Lower leg skin (tissue), 4 donors: ENCODE results near the gene E2F7. TPM values are rescaled to one million over a fixed set of nuclear protein-coding genes. Genes with fewer than 3 reads are reported as not detected.
"Not testable (repeated sequence)": the region's sequence is repeated elsewhere in the genome, so short reads cannot be mapped to it uniquely, and the experiment has no call there.

Source experiments
- DNase-seq, 2 donors: peaks; one replicate each; pipeline ENCODE4 v3.0.0-alpha.2; 2019; ENCODE audit warnings: low spot score in 2 of 2
- H3K4me3 ChIP-seq: fragments of 200-600 bp; sonication (generic); 2 replicates; pipeline ENCODE4 v1.5.1; 2017; ENCODE audit warnings: mild to moderate bottlenecking, low read depth; ENCODE audit not compliant: poor library complexity, severe bottlenecking
- POLR2A ChIP-seq, 2 donors: fragments of 450-650 bp; IDR thresholded peaks; one replicate each; pipeline ENCODE4 v1.6.1; 2016 to 2017; ENCODE audit warnings: antibody characterized with exemption in 2 of 2, mild to moderate bottlenecking in 1 of 2, moderate library complexity in 1 of 2
- WGBS, 2 donors: methylation state at CpG; one replicate each; pipeline ENCODE4 v1.1.5; 2018; 5-methylcytosine and 5-hydroxymethylcytosine counted together
- intact Hi-C: fragments of 100-400 bp; cut with DNase I; formaldehyde crosslinking; loops from one replicate; pipeline ENCODE4 v1.15.0; 2023; ENCODE audit warnings: low total_unique reads
- total RNA-seq, 4 donors: library from RNA; depleted of rRNA; stranded (reverse); fragments of >200 nt; gene quantifications; one replicate each; pipeline ENCODE4 v1.1.0, GENCODE V29; 2016
- TF ChIP-seq, protein P1 (sequence below), 3 donors: fragments of 450-650 bp; IDR thresholded peaks; one replicate each; pipeline ENCODE4 v1.5.1; 2016; ENCODE audit warnings: antibody characterized with exemption in 3 of 3, mild to moderate bottlenecking in 3 of 3, moderate library complexity in 2 of 3

The E2F7 gene
- total RNA-seq, 4 donors from 2014 or later = 0.71 to 2.0 (median 1.5) TPM

DNA sequence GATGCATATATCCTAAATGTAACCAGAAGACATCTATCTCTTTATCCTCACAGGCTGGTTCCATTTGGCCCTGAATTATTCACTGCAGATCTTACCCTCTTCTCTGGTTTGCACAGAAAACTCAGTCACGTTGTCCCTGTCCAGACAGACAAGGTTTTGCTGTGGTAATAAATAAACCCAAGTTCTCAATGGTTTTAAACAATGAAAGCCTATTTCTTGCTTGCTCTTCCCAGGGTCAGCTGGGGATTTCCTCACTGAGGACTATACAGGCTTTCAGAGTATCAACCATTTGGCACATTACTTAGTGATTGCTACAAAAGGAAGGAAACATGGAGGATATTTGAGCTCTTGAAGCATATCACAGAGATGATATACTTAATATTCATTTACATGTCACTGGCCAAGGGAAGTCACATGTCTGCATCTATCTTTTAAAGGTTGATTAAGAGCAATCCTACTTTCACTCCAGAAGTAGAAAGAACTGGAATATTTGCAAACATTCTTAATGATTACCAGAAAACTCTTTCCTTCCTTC lies 24.4 kb upstream of the E2F7 start:
- 18 to 28% methylated on average over 1 of the region's 1 CpG for WGBS, 2 donors
- intact Hi-C loops = no loop called here
- H3K4me3 ChIP-seq = no peak overlapping the region
- no peak for DNase-seq
- no peak for TF ChIP-seq POLR2A (IDR thresholded peaks at IDR 0.05)
- TF ChIP-seq, protein P1, sequence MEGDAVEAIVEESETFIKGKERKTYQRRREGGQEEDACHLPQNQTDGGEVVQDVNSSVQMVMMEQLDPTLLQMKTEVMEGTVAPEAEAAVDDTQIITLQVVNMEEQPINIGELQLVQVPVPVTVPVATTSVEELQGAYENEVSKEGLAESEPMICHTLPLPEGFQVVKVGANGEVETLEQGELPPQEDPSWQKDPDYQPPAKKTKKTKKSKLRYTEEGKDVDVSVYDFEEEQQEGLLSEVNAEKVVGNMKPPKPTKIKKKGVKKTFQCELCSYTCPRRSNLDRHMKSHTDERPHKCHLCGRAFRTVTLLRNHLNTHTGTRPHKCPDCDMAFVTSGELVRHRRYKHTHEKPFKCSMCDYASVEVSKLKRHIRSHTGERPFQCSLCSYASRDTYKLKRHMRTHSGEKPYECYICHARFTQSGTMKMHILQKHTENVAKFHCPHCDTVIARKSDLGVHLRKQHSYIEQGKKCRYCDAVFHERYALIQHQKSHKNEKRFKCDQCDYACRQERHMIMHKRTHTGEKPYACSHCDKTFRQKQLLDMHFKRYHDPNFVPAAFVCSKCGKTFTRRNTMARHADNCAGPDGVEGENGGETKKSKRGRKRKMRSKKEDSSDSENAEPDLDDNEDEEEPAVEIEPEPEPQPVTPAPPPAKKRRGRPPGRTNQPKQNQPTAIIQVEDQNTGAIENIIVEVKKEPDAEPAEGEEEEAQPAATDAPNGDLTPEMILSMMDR (IDR thresholded peaks at IDR 0.05) = no peak

- TF ChIP-seq, protein P1 (IDR thresholded peaks at IDR 0.05) = no peak
- TF ChIP-seq POLR2A (IDR thresholded peaks at IDR 0.05) = no peak
- DNase-seq = no peak
- 56 to 68% methylated on average over 4 of the region's 4 CpGs for WGBS, 2 donors
- intact Hi-C loops = no loop called here
- H3K4me3 ChIP-seq = no peak overlapping the region
Observed at GRCh38 chr12:77087427-77087826, 22.1 kb upstream of the E2F7 start.

DNA sequence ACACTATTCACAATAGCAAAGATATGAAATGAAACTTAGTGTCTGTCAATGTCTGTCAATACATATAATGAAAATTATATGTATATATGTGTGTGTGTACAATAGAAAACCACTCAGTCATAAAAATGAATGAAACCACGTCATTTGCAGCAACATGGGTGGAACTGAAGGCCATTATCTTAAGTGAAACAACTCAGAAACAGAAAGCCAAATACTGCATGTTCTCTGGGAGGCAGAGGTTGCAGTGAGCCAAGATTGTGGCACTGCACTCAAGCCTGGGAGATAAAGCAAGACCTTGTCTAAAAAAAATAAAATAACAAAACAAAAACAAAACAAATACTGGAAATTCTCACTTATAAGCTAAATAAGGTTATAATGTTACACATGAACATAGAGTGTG lies 16.7 kb upstream of the E2F7 start:
- DNase-seq = no peak
- TF ChIP-seq POLR2A (IDR thresholded peaks at IDR 0.05) = no peak
- TF ChIP-seq, protein P1 (IDR thresholded peaks at IDR 0.05) = no peak
- intact Hi-C loops = no loop called here
- 50 to 56% methylated on average over 1 of the region's 1 CpG for WGBS, 2 donors
- H3K4me3 ChIP-seq = no peak overlapping the region

DNA sequence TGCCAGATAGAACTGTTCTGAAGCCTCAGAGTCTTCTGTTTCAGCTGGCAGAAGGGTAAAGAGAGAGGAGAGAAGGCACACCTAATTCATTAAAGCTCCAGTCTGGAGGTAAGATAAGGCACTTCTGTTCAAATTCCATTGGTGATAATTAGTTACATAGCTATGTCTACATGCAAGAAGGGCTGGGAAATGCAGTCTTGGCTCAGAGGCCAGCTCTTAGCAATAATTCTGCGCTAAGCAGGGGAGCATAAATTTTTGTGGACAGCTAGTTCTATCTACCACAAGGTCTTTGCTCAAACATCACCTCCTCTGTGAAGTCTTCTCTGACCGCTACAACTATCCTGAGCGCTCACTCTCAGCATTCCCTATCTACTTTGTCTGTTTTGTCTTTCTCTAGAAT lies 14.3 kb upstream of the E2F7 start:
- WGBS, 2 donors = 85 to 87% methylated on average over 3 of the region's 3 CpGs
- H3K4me3 ChIP-seq = no peak overlapping the region
- intact Hi-C loops = no loop called here
- TF ChIP-seq, protein P1 (IDR thresholded peaks at IDR 0.05) = no peak
- TF ChIP-seq POLR2A (IDR thresholded peaks at IDR 0.05) = no peak
- no peak for DNase-seq

DNA sequence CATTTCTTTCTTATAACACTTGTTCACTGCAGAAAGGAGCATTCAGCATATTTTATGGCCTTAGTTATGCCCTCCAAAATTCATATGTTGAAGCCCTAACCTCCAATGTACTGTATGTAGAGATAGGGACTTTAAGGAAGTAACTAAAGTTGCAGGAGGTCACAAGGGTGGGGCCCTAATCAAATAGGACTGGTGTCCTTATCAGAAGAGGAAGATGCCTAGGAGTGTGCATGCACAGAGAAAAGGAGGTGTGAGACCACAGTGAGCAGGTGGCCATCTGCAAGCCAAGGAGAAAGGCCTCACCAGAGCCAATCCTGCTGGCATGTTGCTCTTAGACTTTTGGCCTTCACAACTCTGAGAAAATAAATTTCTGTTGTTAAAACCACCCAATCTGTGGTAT lies 12.9 kb upstream of the E2F7 start:
- TF ChIP-seq, protein P1 (IDR thresholded peaks at IDR 0.05) = no peak
- TF ChIP-seq POLR2A (IDR thresholded peaks at IDR 0.05) = no peak
- DNase-seq = no peak
- intact Hi-C loops = no loop called here
- no peak overlapping the region for H3K4me3 ChIP-seq

GRCh38 chr12:77076886-77077285 lies 11.5 kb upstream of the E2F7 start:
- intact Hi-C loops = no loop called here

DNA sequence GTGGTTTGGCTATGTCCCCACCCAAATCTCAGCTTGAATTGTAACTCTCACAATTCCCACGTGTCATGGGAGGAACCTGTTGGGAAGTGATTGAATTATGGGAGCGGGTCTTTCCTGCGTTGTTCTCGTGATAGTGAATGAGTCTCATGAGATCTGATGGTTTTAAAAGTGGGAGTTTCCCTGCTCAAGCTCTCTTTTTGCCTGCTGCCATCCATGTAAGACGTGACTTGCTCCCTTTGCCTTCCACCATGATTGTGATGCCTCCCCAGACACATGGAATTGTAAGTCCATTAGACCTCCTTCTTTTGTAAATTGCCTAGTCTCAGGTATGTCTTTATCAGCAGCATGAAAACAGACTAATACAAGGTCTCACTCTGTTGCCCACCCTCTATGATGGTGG lies 8.5 kb upstream of the E2F7 start:
- WGBS, 2 donors = 92 to 96% methylated on average over 5 of the region's 5 CpGs
- H3K4me3 ChIP-seq, intact Hi-C loops, DNase-seq: not testable (repeated sequence)

More at GRCh38 chr12:77076886-77077285, 11.5 kb upstream of the E2F7 start:
- no peak for DNase-seq
- no peak overlapping the region for H3K4me3 ChIP-seq
- 52 to 65% methylated on average over 1 of the region's 1 CpG for WGBS, 2 donors
- no peak for TF ChIP-seq POLR2A (IDR thresholded peaks at IDR 0.05)
- TF ChIP-seq, protein P1 (IDR thresholded peaks at IDR 0.05) = no peak
